Epithelial cell of esophagus (primary cell): ENCODE measurements around the gene PTPRZ1.
A peak's percentile ranks its signal among the peaks of the same experiment; 100 is the strongest.

Source experiments
- DNase-seq: peaks from one replicate; pipeline ENCODE4 v3.0.0; 2010; ENCODE audit warnings: low read depth
- H3K4me3 ChIP-seq: 2 replicates; pipeline ENCODE4 v1.5.1; 2011; ENCODE audit warnings: mild to moderate bottlenecking, low read length, control low read depth
- CTCF ChIP-seq: IDR thresholded peaks from 2 replicates; pipeline ENCODE4 v1.5.1; 2011; ENCODE audit warnings: low read depth, mild to moderate bottlenecking, low read length, control low read depth, inconsistent platforms; ENCODE audit not compliant: insufficient read depth; ENCODE audit errors: missing control alignments

Gene PTPRZ1

DNA sequence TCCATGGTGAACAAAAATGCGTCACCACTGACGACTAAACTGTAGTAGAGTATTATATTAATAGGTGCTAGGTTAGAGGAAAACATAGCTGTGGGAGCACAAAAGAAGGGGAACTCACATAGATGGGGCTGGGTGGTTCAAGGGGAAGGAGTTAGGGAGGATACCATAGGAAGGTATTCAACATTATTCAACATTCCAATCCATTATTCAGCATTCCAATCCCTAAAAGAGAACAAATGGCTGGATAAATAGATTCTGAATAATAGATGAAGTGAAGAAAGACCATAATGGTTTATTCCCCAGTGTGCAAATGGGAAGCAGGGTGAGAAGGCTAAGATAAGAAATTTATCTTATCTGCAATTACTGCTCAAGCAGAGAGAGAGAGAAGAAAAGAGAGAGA, 209.7 kb downstream of the PTPRZ1 start:
- DNase-seq, result no peak
- H3K4me3 ChIP-seq, result no peak overlapping the region
- TF ChIP-seq CTCF, result no peak

DNA sequence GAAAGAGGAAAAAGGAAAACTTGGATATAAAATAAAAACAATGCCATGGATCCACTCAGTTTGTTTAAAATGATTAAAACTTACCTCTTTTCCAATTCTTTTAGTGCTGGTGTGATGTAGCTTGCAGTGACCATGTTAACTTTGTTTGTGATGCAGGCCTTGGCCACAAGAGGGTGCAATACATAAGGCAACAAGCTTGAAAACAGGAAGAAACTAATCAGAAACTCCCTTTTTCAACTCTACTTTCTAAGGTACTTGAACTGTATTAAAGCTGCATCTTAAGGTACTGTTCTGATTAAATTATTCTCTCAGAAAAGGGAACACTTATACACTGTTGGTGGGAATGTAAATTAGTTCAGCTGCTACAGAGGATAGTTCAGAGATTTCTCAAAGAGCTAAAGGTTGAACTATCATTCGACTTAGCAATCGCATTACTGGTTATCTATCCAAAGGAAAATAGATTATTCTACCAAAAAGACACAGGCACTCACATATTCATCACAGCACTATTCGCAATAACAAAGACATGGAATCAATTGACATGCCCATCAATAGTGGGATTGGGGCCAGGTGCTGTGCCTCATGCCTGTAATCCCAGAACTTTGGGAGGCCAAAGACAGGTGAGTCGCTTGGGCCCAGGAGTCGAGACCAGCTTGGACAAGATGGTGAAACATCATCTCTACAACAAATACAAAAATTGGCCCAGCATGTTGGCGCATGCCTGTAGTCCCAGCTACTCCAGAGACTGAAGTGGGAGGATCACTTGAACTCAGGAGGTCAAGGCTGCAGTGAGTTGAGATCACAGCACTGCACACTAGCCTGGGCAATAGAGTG, 220.2 kb downstream of the PTPRZ1 start:
- TF ChIP-seq CTCF, result peak; percentile 95
- no peak overlapping the region for H3K4me3 ChIP-seq
- peak; percentile 87 for DNase-seq

DNA sequence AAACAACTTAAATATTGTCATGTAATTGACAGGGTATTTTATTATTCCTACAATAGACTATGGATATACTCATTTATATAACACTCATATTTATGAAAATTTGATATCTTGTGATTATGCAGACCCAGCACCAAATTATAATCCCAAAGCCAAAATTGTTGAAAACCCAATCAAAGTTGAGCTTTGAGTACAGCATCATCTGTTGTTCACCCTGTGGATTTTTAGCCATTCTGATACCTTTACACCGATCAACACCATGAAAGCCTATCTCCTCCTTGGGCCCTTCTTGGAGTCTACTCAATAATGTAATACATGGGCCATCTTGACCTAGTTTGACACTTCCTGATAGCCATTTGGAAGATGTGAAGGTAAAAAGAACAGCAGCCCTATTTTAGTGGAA, 221.6 kb downstream of the PTPRZ1 start:
- no peak for TF ChIP-seq CTCF
- no peak overlapping the region for H3K4me3 ChIP-seq
- no peak for DNase-seq

- TF ChIP-seq CTCF, result no peak
- DNase-seq, result no peak
- H3K4me3 ChIP-seq, result no peak overlapping the region
Measured at GRCh38 chr7:122095642-122096041, 222.7 kb downstream of the PTPRZ1 start.

- no peak overlapping the region for H3K4me3 ChIP-seq
- no peak for TF ChIP-seq CTCF
- peak; percentile 38 for DNase-seq
Measured at GRCh38 chr7:122100021-122100420, 227.1 kb downstream of the PTPRZ1 start.

GRCh38 chr7:122103064-122103463, 230.1 kb downstream of the PTPRZ1 start:
- DNase-seq, result no peak
- no peak for TF ChIP-seq CTCF
- no peak overlapping the region for H3K4me3 ChIP-seq
